GM12873 (cell line): ENCODE data around the gene DESI1.

ENCODE experiments used
- TF ChIP-seq, protein P1 (sequence below): IDR thresholded peaks from 2 replicates; pipeline ENCODE4 v1.5.1; 2012; ENCODE audit warnings: low read depth, mild to moderate bottlenecking, moderate library complexity, low read length, control low read depth; ENCODE audit not compliant: insufficient read depth; ENCODE audit errors: missing control alignments

Gene DESI1

GRCh38 chr22:41621911-41622179, 1.0 kb upstream of the DESI1 start:
- TF ChIP-seq, protein P1, sequence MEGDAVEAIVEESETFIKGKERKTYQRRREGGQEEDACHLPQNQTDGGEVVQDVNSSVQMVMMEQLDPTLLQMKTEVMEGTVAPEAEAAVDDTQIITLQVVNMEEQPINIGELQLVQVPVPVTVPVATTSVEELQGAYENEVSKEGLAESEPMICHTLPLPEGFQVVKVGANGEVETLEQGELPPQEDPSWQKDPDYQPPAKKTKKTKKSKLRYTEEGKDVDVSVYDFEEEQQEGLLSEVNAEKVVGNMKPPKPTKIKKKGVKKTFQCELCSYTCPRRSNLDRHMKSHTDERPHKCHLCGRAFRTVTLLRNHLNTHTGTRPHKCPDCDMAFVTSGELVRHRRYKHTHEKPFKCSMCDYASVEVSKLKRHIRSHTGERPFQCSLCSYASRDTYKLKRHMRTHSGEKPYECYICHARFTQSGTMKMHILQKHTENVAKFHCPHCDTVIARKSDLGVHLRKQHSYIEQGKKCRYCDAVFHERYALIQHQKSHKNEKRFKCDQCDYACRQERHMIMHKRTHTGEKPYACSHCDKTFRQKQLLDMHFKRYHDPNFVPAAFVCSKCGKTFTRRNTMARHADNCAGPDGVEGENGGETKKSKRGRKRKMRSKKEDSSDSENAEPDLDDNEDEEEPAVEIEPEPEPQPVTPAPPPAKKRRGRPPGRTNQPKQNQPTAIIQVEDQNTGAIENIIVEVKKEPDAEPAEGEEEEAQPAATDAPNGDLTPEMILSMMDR: no peak

GRCh38 chr22:41621099-41621910, 462 bp upstream of the DESI1 start, which contains the start of gene XRCC6:
TSS of gene XRCC6 (plus strand) at chr22:41621295. CDS start at chr22:41622005, 710 bp downstream.
- TF ChIP-seq, protein P1: no peak

GRCh38 chr22:41619979-41620588, 759 bp downstream of the DESI1 start:
- TF ChIP-seq, protein P1: peak; percentile 17

DNA sequence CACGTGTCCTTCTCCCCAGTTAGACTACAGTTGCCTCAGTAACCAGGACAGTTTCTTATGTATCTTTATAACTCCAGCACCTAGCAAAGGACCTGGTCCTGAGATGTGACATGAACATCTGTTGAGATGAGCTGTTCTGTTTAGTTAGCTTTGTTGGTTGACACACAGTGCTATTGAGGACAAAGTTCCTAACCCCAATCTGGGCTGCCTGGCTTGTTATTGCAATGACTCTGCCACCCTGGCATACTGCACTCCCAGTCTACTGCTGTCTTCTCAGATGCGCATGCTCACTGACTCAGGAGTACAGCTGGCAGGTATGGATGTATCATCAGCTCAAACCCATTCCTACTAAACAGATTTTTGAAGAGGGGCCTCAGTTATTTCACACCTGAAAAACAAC, 7.4 kb downstream of the DESI1 start:
- TF ChIP-seq, protein P1: no peak

- TF ChIP-seq, protein P1: no peak
Measured at GRCh38 chr22:41612603-41613306, 8.1 kb downstream of the DESI1 start.

GRCh38 chr22:41608386-41608785, 12.5 kb downstream of the DESI1 start:
- TF ChIP-seq, protein P1: no peak

GRCh38 chr22:41603873-41604332, 16.9 kb downstream of the DESI1 start:
- TF ChIP-seq, protein P1: no peak
